ENCODE results near the gene LRGUK.

DNA sequence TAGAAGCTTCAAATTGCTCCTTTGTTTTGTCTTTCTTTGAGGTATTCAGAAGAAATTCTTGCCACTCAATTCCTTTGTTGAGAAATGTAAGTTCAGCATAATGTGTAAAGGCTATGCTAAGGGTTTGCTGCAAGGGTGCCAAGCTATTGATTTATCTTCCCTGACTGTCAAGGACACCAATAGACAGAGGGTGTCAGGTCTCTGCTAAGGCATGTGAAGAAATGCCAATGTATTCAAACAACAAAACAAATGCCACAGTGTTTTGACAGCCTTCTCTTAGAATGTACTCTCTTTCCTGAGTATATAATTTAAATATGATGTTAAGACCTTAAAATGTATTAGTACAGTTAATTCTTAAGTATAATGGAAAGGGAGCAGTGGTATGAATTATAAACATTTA lies 62.4 kb downstream of the LRGUK start:
- no peak for TF ChIP-seq POLR2AphosphoS5 (IDR thresholded peaks at IDR 0.05; ENCODE audit: borderline replicate concordance, low read depth, low read length)
- no peak for TF ChIP-seq FOXP2 (optimal IDR thresholded peaks at IDR 0.05; ENCODE audit: control extremely low read depth, extremely low read length, insufficient read depth)
